ENCODE results near the gene KLHL1. TPM values are rescaled to one million over a fixed set of nuclear protein-coding genes. Genes with fewer than 3 reads are reported as not detected.

The KLHL1 gene
- total RNA-seq, 1 donor from 2014 or later = 0.10 TPM

DNA sequence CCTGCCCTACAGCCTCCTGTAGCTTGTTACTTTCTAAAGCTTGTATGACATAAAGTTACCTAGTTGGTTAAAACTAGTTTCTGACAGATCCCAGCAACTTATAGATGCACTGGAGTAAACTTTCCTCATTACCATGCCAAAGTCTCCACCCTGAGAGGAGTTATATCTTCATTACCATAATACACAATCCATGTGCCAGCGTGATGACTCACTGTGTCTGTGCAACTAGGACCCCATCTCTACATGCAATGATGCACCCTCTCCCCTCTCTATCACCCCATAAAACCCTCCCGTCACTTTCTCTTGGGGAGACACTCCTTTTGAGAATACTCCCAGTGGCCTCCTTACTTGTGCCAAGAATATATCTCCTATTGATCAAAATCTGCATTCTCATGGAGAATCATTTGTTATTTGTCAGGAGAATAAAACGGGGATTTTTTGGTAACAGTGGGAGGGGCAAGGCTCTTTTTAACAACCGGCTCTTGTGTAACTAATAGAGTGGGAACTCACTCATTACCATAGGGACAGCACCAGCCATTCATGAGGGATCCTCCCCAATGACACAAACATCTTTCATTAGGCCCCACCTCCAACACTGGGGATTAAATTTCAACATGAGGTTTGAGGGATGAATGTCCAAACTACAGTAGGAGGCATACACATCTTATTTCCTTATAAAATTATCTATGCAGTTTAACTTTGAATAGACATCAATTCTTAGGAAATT is 235.8 kb downstream of the KLHL1 start:
- no peak for DNase-seq

DNA sequence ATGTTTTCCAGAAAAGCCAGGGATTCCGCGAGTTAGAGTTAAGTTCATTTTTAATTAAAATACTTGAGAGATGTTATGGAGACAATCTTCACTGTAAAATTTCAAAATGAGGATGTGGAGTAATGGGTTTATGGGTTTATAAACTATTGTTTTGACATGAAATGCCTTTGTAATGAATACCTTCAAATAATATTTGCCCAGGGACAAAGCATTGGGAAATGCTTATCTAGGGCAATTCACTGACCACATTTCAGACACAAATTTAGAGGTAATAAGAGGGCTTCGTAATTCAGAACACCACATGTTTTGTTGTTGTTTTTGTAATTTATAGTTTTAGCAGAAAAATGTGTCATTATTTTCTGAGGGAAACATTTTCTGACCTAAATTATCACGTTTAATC is 241.7 kb downstream of the KLHL1 start:
- DNase-seq = no peak

DNA sequence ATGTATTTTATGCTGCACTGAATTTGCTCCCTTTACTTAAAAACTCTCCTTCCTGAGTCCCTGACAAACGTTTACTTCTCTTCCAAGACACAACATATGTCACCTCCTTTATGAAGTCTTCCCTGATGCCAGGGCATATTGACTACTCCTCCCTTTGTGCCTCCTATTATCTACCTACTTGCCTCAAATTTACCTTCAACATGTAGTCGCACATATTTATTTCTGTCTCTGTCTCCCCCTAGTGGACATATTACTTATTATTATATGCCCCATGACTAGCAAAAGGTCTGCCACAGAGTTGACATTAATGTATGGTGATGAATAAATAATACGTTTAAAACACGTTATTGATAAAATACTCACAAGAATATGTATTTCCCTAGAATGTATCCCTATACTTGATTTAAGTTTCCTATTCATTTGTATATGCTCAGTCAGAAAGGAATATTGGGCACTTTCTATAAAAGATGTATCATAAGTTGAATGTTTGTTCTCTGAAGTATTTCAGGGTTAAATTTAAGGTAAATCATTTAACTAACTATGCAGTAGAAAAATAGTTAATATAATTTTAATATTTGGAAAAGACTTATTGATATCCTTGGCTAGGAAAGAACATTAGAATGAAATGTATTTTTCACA is 250.9 kb downstream of the KLHL1 start:
- DNase-seq = no peak

DNA sequence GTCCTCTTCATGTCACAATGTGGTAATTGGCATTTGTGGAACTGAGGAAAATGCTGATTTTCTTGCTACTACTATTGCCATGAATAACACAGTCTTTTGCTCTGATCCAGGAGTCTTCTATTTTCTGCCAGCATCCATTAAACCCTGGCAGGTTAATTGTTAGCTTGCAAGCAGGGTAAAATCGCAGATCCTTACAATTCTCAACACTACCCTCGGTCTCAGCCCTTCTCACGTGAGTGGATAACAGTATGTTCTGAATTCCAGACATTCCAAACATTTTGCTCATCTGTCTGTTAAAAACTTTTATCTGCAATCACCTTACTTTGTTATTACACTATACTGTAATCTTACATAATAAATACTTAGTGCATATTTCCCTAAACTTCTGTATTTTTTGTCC is 251.9 kb downstream of the KLHL1 start:
- no peak for DNase-seq

DNA sequence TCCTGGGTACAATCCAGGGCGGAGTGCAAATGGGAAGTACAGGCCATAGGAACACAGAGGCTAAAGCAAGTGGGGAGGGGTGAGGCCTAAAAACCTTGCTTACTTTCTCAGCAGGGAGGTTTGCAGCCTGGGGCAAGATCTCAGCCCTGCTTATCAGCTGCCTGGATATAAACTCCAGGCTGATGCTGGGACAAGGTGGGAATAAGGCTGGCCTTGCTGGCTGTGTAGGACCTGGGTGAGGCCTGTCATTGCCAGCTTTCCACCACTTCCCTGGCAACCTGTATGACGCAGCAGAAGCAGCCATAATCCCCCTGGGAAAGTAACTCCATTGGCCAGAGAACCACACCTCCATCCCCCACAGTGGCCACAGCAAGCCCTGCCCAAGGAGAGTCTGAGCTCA is 279.7 kb downstream of the KLHL1 start:
- DNase-seq = no peak

DNA sequence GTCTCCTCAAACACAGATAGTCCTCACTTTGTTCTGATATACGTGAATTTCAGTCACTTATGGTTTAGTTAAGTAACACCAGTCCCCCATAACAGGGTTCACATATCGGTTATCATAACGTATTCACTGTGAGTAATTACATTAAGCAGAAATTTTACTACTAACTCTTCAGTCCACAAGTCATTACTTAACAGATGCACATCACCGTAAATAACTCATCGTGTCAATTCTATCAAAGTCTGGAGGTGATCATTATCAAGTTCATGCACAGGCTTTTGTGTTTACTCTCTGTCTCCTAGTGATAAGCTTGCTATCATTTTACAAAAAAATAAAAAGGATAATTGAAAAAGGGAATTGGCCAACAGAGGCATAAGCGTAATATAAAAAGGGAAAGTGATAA is 288.1 kb downstream of the KLHL1 start:
- no peak for DNase-seq

DNA sequence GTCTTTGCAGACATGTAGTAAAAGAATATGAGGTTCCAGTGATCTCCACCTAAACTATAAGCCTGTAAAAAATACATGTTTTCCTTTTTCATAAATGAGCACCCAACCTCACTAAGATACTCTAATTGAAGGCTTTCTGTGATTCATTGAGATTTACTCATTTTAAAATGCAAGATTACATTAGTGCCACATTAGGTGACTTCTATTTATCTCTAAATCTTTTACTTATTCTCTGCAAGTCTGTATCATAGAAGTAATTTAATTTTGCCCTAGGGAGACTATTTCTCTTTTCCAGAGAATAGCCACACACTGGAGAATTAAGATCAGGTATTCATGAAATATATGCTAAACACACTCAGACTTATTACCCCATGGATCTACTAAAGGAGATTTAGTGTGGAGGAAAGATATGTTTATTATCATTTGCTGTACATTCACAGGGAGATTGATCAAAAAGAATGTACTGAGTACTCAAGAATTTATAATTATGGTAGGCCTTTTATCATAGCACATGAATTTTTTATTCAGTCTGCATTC is 290.9 kb downstream of the KLHL1 start:
- no peak for DNase-seq

DNA sequence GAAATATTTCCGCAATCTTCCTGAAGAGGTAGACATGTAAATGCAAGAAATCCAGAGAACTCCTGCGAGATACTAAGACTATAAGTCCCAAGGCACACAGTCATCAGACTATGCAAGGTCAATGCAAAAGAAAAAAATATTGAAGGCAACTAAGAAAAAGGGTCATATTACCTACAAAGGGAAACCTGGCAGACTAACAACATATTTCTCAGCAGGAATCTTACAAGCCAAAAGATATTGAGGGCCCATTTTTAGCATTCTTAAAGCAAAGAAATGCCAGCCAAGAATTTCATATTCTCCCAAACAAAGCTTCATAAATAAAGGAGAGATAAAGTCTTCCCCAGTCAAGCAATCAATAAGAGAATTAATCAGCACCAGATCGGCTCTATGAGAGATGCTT is 299.1 kb downstream of the KLHL1 start:
- DNase-seq = no peak

DNA sequence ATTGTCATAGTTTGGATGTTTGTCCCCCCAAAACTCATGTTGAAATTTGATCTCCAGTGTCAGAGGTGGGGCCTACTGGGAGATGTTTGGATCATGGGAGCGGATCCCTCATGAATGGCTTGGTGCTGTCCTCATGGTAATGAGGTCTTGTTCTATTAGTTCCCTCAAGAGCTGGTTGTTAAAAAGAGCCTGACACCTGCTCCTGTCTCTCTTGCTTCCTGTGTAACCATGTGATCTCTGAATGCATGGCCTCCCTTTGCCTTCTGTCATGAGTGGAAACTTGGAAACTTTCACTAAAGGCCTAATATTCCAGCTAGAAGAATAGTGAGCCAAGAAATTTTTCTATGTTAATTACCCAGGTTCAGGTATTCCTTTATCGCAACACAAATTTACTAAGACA is 312.0 kb downstream of the KLHL1 start:
- DNase-seq = no peak

DNA sequence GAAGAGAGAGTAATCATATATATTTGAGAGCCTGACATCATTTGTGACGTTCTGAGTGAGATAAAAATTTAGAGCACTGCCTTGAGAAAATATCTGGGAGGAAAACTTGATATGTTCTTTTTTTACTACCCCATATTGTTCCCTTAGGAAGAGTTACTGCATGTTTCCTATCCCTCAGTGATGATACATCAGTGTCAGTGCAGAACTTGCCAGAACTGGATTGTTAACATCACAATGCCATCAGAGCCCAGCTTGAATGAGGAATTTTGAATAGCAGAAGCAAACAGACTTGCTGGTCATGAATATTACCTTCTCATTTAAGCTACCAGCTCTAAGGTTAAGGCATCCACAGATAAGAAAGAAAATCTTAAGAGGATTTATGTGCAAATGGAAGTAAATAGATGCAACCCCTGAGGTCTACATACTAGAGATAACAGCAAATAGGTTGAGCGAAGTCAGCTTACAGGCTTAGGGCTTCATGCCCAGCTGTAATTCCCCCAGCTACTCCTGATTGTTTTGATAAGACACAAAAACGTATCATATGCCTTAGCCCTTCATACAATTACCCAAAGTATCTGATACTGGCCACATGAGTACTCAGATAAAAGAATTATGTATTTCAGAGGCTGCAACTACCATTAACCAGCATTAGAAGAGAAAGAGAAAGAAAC is 314.3 kb downstream of the KLHL1 start:
- DNase-seq = no peak

DNA sequence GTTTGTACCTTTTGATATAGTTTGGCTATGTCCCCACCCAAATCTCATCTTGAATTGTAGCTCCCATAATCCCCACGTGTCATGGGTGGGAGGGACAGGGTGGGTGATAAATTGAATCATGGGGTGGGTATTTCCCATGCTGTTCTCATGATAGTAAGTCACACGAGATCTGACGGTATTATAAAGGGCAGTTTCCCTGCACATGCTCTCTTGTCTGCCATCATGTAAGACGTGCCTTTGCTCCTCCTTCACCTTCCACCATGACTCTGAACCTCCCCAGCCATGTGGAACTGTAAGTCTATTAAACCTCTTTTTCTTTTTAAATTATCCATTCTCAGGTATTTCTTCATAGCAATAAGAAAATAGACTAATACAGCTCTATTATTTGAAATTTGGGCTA is 331.3 kb downstream of the KLHL1 start:
- DNase-seq = no peak

DNA sequence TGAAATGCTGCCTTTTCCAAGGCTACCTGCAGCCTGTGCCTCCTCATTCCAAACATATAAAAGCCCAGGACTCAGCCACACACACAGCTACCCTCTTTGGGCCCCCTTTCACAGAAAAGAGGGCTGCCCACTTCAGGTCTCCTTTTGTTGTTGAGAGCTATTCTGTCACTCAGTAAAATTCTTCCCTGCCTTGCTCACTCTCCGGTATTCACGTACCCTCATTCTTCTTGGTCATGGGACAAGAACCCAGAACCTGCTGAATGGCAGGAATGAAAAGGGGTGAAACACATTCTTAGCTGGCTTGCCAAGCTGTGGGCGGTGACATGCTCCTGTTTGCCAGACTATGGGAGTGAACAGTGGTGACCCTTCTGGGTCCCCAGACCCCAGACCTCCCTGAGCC is 338.6 kb downstream of the KLHL1 start:
- no peak for DNase-seq

DNA sequence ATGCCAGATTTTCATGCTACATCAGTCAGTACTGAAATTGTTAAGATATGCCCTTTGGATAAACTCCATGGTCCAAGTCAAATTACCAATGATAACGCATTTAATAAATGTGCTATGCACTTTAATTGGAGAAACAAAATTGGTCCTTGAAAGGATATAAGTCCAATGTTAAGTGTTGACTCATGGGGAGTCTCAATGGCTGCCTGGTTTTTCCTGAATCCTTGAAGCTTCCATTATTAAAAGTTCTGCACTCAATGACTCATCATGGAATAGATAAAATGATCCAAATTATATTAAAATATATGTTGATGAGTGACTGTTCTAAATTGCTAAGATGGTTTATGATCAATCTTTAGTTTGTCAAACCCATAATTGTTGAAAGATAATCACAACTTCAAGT is 346.7 kb downstream of the KLHL1 start:
- no peak for DNase-seq

DNA sequence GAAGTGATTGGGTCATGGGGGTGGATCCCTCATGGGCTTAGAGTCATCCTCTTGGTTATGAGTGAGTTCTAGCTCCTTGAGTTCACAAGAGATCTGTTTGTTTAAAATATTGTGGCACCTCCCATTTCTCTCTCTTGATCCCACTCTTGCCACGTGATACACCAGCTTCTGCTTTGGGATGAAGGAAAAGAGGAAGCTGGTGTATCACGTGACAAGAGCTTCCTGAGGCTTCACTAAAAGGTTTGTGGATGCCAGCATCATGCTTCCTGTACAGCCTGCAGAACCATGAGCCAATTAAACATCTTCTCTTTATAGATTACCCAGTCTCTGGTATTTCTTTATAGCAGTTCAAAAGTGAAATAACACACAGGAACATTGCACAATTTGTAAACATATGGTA is 353.2 kb downstream of the KLHL1 start:
- DNase-seq = no peak

DNA sequence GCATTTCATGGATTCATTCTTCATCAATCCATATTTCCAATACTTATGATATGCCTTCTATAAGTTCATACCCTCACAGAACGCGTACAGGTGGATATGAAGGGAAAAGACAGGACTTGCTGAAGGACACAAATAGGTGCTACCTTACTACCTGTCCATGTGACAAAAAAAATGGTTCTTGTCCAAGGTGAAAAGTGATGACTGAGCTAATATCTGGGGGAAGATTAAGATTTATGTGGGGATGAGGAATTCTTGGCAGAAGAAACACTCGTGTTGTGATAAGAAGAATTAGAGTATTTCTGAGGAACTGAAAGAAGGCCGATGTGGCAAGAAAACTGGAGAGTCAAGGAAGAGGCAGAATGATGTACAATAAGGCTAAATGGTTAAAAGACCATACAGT is 357.0 kb downstream of the KLHL1 start:
- no peak for DNase-seq

DNA sequence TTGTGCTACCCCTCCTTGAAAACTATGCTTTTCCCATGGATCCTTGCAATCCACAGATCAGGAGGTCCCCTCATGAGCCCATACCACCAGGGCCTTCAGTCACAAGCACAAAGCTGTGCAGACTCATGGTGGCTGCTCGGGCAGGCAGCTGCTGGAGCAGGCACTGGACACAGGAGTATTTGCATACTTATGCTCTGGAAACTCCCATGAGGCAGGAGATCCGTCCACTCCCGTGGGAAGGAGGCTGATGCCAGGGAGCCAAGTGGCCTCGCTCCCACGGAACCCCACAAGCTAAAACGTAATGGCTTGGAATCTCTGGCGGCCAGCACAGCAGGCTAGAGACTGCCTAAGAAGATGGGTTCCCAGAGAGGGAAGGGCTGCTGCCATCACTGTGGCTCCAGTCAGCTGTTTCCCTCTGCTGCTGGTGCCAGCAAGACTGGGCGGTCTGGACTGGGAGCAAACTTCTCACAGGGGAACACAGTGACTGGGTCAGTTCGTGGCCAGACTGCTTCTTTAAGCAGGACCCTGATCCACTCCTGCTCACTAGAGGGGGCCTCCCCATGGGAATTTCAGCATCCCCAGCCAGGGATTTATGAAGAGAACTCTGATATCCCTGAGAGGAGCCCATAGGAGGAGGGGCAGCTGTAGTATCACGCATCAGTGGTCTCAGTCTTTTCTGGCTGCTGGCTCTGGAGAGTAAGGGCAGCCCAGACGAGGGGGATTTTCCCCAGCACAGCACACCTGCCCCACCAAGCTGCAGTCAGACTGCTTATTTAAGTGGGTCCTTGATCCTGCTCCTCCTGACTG is 370.9 kb downstream of the KLHL1 start:
- DNase-seq = no peak

DNA sequence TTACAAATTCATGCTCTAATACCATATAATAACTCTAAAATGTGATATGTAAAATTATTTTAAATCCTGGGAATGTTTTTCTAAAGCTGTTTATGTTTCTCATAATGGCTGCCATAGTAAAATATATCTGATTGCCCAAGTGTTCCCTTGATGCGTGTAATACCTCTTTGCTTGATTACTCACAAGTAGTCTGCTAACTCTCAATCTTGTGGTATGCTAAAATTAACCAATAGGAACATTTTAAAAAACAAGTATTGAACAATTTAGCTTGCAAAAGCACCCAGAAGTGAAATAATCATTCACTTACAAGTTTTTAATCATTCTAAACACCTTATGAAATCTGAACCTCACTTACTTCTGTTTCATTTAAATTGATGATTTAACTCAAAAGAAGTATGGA is 386.6 kb downstream of the KLHL1 start:
- no peak for DNase-seq

DNA sequence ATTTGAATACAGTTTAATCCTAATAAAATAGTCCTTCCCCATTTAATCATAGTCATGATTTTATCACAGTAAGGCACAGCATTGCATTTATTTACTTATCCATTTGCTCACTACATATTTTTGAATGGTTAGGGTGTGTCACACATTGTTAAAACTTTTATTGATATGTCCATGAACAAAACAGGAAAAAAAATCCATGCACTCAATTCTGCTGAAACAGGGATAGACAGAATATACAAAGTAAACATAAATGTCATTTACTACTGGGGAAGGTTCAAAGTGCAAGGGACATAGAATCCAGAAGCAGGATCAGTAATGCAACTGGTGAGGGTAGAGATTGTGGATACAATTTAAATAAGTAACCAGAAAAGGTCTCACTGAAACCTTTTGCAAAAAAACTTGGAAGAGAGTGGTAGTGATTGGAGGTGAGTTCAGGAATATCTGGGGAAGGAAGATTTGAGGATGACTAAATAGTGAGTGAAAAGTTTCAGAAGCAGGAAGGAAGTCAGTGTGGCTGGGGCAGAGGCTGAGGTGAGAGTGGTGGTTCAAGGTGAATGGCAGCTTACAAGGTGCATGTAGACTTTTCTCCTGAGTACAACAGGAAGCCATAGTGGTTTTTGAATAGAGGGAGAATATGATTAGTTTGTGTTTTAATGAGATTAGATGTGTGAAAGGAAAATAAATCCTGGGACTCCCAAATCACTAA is 387.8 kb downstream of the KLHL1 start:
- no peak for DNase-seq

DNA sequence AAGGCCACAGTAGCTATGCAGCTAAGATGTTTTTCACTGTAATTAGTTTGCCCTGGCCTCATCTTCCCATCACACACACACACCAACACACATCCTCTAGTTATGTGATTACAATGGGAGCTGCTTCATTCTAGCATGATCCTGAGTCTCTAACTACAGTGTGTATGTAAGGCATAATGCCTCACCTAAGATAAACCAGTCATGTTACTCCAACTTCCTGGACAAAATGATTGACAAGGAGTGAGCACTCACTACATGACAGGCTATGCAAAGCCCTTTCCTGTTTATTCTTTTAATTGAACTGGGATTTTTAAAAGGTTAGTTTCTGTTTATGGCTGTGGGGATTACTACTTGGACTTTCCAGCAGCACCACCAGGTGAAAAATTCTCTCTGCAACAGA is 401.4 kb downstream of the KLHL1 start:
- no peak for DNase-seq

DNA sequence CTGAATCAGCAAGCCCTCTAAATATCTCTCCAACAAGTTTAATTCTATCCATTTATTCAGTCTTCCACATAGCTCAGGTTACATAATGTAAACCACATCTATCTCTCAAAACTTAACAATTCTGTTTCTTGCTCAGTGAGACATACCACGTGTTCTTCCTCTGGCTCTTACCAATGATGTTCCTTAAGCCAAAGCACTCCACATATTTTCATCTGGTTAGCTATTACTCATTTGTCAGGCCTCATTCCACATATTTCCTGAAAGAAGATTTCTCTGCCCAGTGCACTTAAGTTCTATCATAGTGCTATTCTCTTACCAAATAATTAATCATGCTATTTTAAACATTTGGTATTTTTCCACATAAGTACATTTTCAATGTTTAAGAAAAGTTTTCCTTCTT is 403.9 kb downstream of the KLHL1 start:
- DNase-seq = no peak

DNA sequence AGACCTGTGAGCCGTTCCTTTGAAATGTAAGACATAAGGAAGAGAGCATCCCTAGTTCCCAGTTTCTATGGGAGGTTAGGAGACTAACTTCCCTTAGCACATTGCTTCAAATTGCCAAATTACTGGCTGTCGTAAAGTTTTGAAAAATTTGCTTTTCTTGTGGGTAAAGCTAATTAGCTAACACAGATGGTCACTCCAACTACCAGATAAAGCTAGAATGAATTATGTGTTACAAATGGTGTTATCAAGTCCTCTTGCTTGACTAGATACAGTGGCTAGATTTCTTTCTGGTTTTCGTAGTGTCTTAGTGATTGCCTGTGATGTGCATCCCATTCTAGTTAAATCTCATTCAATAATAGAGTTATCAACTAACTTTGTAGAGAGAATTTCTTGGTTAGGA is 417.3 kb downstream of the KLHL1 start:
- DNase-seq = no peak
